Upper lobe of right lung (tissue), 1 donor: ENCODE results near the gene WDR27. TPM values are rescaled to one million over a fixed set of nuclear protein-coding genes. Genes with fewer than 3 reads are reported as not detected.

ENCODE experiments used
- ATAC-seq: fragments of 200-7000 bp; cut with Tn5 transposase; one replicate; pipeline ENCODE4 v1.9.1; 2020; ENCODE audit warnings: mild to moderate bottlenecking, moderate library complexity
- DNase-seq: peaks from one replicate; pipeline ENCODE4 v3.0.0-alpha.2; 2020
- H3K27ac ChIP-seq: fragments of 200-600 bp; one replicate; pipeline ENCODE4 v1.8.0; 2022
- H3K27me3 ChIP-seq: fragments of 200-600 bp; one replicate; pipeline ENCODE4 v1.8.0; 2022; ENCODE audit warnings: mild to moderate bottlenecking
- H3K36me3 ChIP-seq: fragments of 200-600 bp; one replicate; pipeline ENCODE4 v1.8.0; 2022
- H3K4me1 ChIP-seq: fragments of 200-600 bp; one replicate; pipeline ENCODE4 v1.8.0; 2022
- H3K4me3 ChIP-seq: fragments of 200-600 bp; one replicate; pipeline ENCODE4 v1.8.0; 2022; ENCODE audit warnings: mild to moderate bottlenecking
- H3K9me3 ChIP-seq: fragments of 200-600 bp; one replicate; pipeline ENCODE4 v1.8.0; 2022
- CTCF ChIP-seq: fragments of 200-600 bp; IDR thresholded peaks from one replicate; pipeline ENCODE4 v1.8.0; 2022; ENCODE audit warnings: antibody characterized with exemption
- intact Hi-C: fragments of 100-400 bp; cut with DNase I; formaldehyde crosslinking; loops from one replicate; pipeline ENCODE4 v1.11.0; 2022
- total RNA-seq: library from RNA; stranded (reverse); fragmentation: NEBNext Ultra II Directional; extraction: Animal tissue kit (Norgen Biotek cat#: 25700); gene quantifications from one replicate; pipeline ENCODE4 v1.2.1, GENCODE V29; 2021
- donor health status: DM: no; HTN: yes; CAD: no; lungs with severe emphysema.

The WDR27 gene
- total RNA-seq, 1 donor from 2014 or later: 39.0 TPM

- peak overlapping the region; percentile 53 for H3K27ac ChIP-seq
- DNase-seq: no peak
- no peaks in the 10 kb centered on the region for H3K36me3 ChIP-seq
- ATAC-seq: no peak
- no peaks in the 10 kb centered on the region for H3K9me3 ChIP-seq
- no peak overlapping the region for H3K4me3 ChIP-seq
- H3K4me1 ChIP-seq: no peaks in the 10 kb centered on the region
- intact Hi-C loops: no loop called here
- no peaks in the 10 kb centered on the region for H3K27me3 ChIP-seq
- TF ChIP-seq CTCF: no peak
Measured at GRCh38 chr6:169427856-169428255, 274.0 kb downstream of the WDR27 start.

GRCh38 chr6:169426611-169427010, 275.2 kb downstream of the WDR27 start:
- no peaks in the 10 kb centered on the region for H3K27me3 ChIP-seq
- H3K27ac ChIP-seq: no peak overlapping the region
- H3K9me3 ChIP-seq: no peaks in the 10 kb centered on the region
- DNase-seq (no peak), ATAC-seq (no peak)
- intact Hi-C loops: no loop called here
- H3K4me1 ChIP-seq: no peaks in the 10 kb centered on the region
- no peak for TF ChIP-seq CTCF
- no peaks in the 10 kb centered on the region for H3K36me3 ChIP-seq
- no peak overlapping the region for H3K4me3 ChIP-seq

- H3K27me3 ChIP-seq: no peaks in the 10 kb centered on the region
- H3K36me3 ChIP-seq: no peaks in the 10 kb centered on the region
- H3K4me3 ChIP-seq: no peak overlapping the region
- DNase-seq: no peak
- ATAC-seq: no peak
- H3K27ac ChIP-seq: no peak overlapping the region
- H3K9me3 ChIP-seq: no peaks in the 10 kb centered on the region
- no peaks in the 10 kb centered on the region for H3K4me1 ChIP-seq
- intact Hi-C loops: no loop called here
- no peak for TF ChIP-seq CTCF
Measured at GRCh38 chr6:169425628-169426370, 276.0 kb downstream of the WDR27 start.

GRCh38 chr6:169424821-169425240, 277.0 kb downstream of the WDR27 start:
- Histone ChIP-seq H3K36me3 (no peaks in the 10 kb centered on the region), H3K27ac (no peak overlapping the region), H3K4me3 (no peak overlapping the region), H3K4me1 (no peaks in the 10 kb centered on the region), H3K27me3 (no peaks in the 10 kb centered on the region), H3K9me3 (no peaks in the 10 kb centered on the region)
- no peak for TF ChIP-seq CTCF
- DNase-seq (no peak), ATAC-seq (no peak)
- intact Hi-C loops: no loop called here

- TF ChIP-seq CTCF: no peak
- Histone ChIP-seq H3K4me1 (no peaks in the 10 kb centered on the region), H3K4me3 (no peak overlapping the region), H3K9me3 (no peaks in the 10 kb centered on the region), H3K27me3 (no peaks in the 10 kb centered on the region), H3K36me3 (no peaks in the 10 kb centered on the region), H3K27ac (no peak overlapping the region)
- ATAC-seq (no peak), DNase-seq (no peak)
- intact Hi-C loops: no loop called here
Measured at GRCh38 chr6:169424149-169424804, 277.6 kb downstream of the WDR27 start.
